Measurements from ENCODE around the gene BLZF1.
A peak's percentile ranks its signal among the peaks of the same experiment; 100 is the strongest.
"Not testable (repeated sequence)": the region's sequence is repeated elsewhere in the genome, so short reads cannot be mapped to it uniquely, and the experiment has no call there.

Gene BLZF1

GRCh38 chr1:169367686-169368405 lies at the start of gene BLZF1, which contains the start of gene NME7:
BLZF1 (plus strand) TSS chr1:169368195; CDS start chr1:169369523, 1,328 bp downstream.
NME7 (minus strand) TSS chr1:169367797; CDS start chr1:169367710, 87 bp downstream.
- intact Hi-C loops (cut with DNase I), result loop anchor here (5.0 kb wide), 1 partner anchor 119 kb away; the partner anchor contains the start of gene SLC19A2
- DNase-seq, result peak; percentile 90 to 99 (median 96)

GRCh38 chr1:169318536-169319244 lies 49.3 kb upstream of the BLZF1 start:
- no peak for DNase-seq
- intact Hi-C loops (cut with DNase I), result no loop called here

GRCh38 chr1:169321539-169321938 lies 46.5 kb upstream of the BLZF1 start:
- intact Hi-C loops (cut with DNase I), result no loop called here
- no peak for DNase-seq

- intact Hi-C loops (cut with DNase I), result no loop called here
- no peak for DNase-seq
Measured at GRCh38 chr1:169322138-169322537, 45.9 kb upstream of the BLZF1 start.

GRCh38 chr1:169325117-169325516 lies 42.9 kb upstream of the BLZF1 start:
- no peak for DNase-seq
- intact Hi-C loops (cut with DNase I), result no loop called here

DNA sequence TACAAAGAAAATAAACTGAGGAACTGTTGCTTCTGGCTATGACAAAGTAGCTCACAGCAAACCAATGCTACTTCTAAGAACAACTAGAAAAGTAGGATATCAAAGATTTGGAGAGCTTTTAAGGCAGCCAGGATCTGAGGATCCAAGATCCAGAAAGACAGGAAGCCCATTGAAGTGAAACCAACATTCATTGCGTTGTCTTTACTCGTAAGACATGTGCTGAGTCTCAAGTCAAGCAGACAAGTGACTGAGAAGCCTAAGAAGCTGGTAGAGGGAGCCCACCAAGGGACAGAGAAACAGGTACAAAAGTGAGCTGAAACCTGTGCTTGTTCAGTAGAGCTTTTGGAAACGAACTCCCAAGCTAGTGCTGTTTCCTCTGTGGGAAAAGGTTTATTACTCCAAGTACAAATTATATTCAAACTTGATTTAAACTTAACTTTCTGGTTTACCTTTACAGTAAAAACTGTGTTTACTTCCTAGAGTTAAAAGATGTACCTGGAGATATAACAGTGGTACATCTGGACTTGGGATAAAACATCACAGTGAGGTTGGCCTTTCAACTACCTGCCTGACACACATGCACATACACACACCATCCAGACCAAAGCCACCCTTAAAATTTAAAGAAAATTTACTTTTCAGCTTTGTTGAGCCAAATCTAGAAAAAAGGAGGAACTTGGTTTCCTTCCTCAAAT lies 41.6 kb upstream of the BLZF1 start:
- DNase-seq, result no peak
- intact Hi-C loops (cut with DNase I), result no loop called here

DNA sequence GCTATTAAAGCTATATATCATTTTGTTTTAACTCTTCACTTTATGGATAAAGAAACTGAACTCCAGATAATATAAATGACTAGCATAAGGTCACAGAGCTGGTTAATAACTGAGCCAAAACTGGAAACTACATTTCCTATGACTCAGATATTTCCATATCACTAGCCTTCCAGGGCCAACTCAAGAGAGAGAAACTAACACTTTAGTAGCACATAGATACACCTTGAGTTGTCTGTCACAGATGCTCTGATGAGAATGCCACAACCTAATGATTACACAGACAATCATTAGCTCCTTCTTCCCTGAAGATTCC lies 41.1 kb upstream of the BLZF1 start:
- intact Hi-C loops (cut with DNase I), result no loop called here
- DNase-seq, result no peak

GRCh38 chr1:169327875-169328274 lies 40.1 kb upstream of the BLZF1 start:
- no peak for DNase-seq
- intact Hi-C loops (cut with DNase I), result no loop called here

DNA sequence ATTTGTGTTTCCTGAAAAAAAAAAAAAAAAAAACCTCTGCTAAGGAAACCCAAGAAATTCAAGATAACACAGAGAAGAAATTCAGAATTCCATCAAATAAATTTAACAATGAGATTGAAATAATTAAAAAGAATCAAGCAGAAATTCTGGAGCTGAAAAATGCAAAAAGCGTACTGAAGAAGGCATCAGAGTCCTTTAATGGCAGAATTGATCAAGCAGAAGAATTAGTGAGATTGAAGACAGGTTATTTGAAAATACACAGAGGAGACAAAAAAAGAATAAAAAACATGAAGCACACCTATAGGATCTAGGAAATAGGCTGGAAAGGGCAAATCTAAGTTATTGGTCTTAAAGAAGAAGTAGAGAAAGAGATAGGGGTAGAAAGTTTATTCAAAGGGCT lies 38.6 kb upstream of the BLZF1 start:
- DNase-seq, result no peak
- intact Hi-C loops (cut with DNase I), result no loop called here

DNA sequence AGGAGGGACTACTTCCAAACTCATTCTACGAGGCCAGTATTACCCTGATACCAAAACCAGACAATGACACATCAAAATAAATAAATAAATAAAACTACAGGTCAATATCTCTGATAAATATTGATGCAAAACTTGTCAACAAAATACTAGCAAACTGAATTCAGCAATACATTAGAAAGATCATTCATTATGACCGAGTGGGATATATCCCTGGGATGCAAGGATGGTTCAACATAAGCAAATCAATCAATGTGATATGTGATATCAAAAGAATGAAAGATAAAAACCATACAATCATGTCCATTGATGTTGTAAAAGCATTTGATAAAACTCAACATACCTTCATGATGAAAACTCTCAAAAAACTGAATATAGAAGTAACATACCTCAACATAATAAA lies 37.1 kb upstream of the BLZF1 start:
- intact Hi-C loops (cut with DNase I), result no loop called here
- no peak for DNase-seq

DNA sequence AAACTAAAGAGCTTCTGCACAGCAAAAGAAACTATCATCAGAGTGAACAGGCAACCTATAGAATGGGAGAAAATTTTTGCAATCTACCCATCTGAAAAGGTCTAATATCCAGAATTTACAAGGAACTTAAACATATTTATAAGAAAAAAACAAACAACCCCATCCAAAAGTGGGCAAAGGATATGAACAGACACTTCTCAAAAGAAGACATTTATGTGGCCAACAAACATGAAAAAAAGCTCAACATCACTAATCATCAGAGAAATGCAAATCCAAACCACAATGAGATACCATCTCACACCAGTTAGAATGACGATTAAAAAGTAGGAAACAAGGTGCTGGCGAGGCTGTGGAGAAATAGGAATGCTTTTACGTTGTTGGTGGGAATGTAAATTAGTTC lies 33.3 kb upstream of the BLZF1 start:
- intact Hi-C loops (cut with DNase I); DNase-seq: not testable (repeated sequence)

GRCh38 chr1:169336947-169337715 lies 30.9 kb upstream of the BLZF1 start:
- DNase-seq, result peak in 2 of 10 donors; percentile 29 to 77
- intact Hi-C loops (cut with DNase I), result not testable (repeated sequence)

GRCh38 chr1:169338617-169339016 lies 29.4 kb upstream of the BLZF1 start:
- intact Hi-C loops (cut with DNase I), result no loop called here
- DNase-seq, result no peak

DNA sequence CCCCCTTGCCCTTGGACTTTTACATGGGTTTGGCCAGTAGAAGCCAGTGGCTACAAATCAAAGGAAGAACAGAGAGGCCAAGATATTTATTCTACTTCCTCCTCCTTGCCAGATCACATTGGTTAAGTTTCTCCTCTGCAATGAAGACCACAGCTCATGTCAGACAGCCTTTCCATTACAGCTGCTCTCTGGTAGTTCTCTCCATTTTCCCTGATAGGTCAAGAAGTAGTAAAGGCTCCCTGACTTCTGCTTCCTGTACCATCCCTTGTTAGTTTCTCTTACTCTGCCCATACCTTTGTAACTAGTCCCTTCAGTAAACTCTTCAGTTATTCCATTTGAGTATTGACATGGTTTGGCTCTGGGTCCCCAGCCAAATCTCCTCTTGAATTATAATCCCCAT lies 28.2 kb upstream of the BLZF1 start:
- intact Hi-C loops (cut with DNase I), result loop anchor here (10.0 kb wide), 2 partner anchors 215 to 895 kb away; no protein-coding TSS in a partner anchor
- DNase-seq, result no peak

- no peak for DNase-seq
- intact Hi-C loops (cut with DNase I), result loop anchor here (10.0 kb wide), 2 partner anchors 216 to 896 kb away; no protein-coding TSS in a partner anchor
Measured at GRCh38 chr1:169340882-169341281, 27.1 kb upstream of the BLZF1 start.

DNA sequence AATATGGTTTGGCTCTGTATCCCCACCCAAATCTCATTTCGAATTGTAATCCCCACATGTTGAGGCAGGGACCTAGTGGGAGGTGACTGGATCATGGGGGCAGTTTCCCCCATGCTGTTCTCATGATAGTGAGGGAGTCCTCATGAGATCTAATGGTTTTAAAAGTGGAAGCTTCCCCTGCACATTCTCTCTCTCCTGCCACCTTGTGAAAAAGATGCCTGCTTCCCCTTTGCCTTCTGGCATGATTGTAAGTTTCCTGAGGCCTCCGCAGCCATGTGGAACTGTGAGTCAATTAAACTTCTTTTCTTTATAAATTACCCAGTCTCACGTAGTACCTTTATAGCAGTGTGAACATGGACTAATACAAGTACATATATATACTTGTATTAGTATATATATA lies 25.9 kb upstream of the BLZF1 start:
- intact Hi-C loops (cut with DNase I), result loop anchor here (10.0 kb wide), 2 partner anchors 217 to 897 kb away; no protein-coding TSS in a partner anchor
- DNase-seq, result not testable (repeated sequence)

GRCh38 chr1:169345511-169345910 lies 22.5 kb upstream of the BLZF1 start:
- intact Hi-C loops (cut with DNase I), result loop anchor here (10.0 kb wide), 2 partner anchors 221 to 901 kb away; no protein-coding TSS in a partner anchor
- no peak for DNase-seq

GRCh38 chr1:169346036-169346589 lies 21.9 kb upstream of the BLZF1 start:
- no peak for DNase-seq
- intact Hi-C loops (cut with DNase I), result loop anchor here (10.0 kb wide), 2 partner anchors 221 to 901 kb away; no protein-coding TSS in a partner anchor

GRCh38 chr1:169347688-169348382 lies 20.2 kb upstream of the BLZF1 start:
- no peak for DNase-seq
- intact Hi-C loops (cut with DNase I), result loop anchor here (1.0 to 10.0 kb wide), 3 partner anchors 223 to 903 kb away; no protein-coding TSS in a partner anchor

All from posterior cingulate gyrus (tissue), 11 donors.